Heart right ventricle (tissue), 16 donors: Measurements from ENCODE around the gene ZACN. TPM values are rescaled to one million over a fixed set of nuclear protein-coding genes. Genes with fewer than 3 reads are reported as not detected.
"Not testable (repeated sequence)": the region's sequence is repeated elsewhere in the genome, so short reads cannot be mapped to it uniquely, and the experiment has no call there.

Source experiments
- ATAC-seq, 8 donors: fragments of 200-7000 bp; cut with Tn5 transposase; one replicate each; pipeline ENCODE4 v1.9.1; 2020; ENCODE audit warnings: mild to moderate bottlenecking in 8 of 8, moderate library complexity in 8 of 8, moderate number of reproducible peaks in 1 of 8
- DNase-seq, 2 donors: peaks; one replicate each; pipeline ENCODE4 v3.0.0-alpha.2; 2020
- H3K27ac ChIP-seq, 10 donors: fragments of 200-600 bp; sonication (generic) in 2 of 10; one replicate each; pipeline versions ENCODE4 v1.5.0 to v1.8.0; 2020 to 2022; ENCODE audit warnings: mild to moderate bottlenecking in 3 of 10
- H3K27me3 ChIP-seq, 7 donors: fragments of 200-600 bp; one replicate each; pipeline ENCODE4 v1.8.0; 2021 to 2022; ENCODE audit warnings: mild to moderate bottlenecking in 2 of 7
- H3K36me3 ChIP-seq, 9 donors: fragments of 200-600 bp; sonication (generic) in 1 of 9; one replicate each; pipeline versions ENCODE4 v1.5.0 to v1.8.0; 2020 to 2022; ENCODE audit warnings: mild to moderate bottlenecking in 2 of 9
- H3K4me1 ChIP-seq, 9 donors: fragments of 200-600 bp; sonication (generic) in 1 of 9; one replicate each; pipeline versions ENCODE4 v1.5.0 to v1.8.0; 2020 to 2022; ENCODE audit warnings: mild to moderate bottlenecking in 4 of 9
- H3K4me3 ChIP-seq, 10 donors: fragments of 200-600 bp; sonication (generic) in 2 of 10; one replicate each; pipeline versions ENCODE4 v1.5.0 to v1.8.0; 2020 to 2022; ENCODE audit warnings: mild to moderate bottlenecking in 7 of 10, moderate library complexity in 2 of 10
- H3K9me3 ChIP-seq, 11 donors: fragments of 200-600 bp in 10 of 11; sonication (generic) in 2 of 11; one replicate each; pipeline versions ENCODE4 v1.5.0 to v1.8.0; 2013 to 2022; ENCODE audit warnings: mild to moderate bottlenecking in 2 of 11, control low read depth in 1 of 11, moderate library complexity in 1 of 11
- WGBS, 2 donors: extraction: QIAGEN DNeasy Blood & Tissue Kit; methylation state at CpG; one replicate each; pipeline ENCODE4 v1.1.7; 2013; ENCODE audit warnings: inconsistent platforms in 1 of 2; 5-methylcytosine and 5-hydroxymethylcytosine counted together
- intact Hi-C, 10 donors: fragments of 100-400 bp; cut with DNase I; formaldehyde crosslinking; loops; one replicate each; pipeline versions ENCODE4 v1.11.1 to v1.14.2; 2022
- polyA plus RNA-seq, 2 donors: library from polyadenylated mRNA; stranded (reverse); fragments of 200-250 nt; gene quantifications; one replicate each; pipeline ENCODE4 v1.2.3, GENCODE V29; 2013
- total RNA-seq, 10 donors: library from RNA; stranded (reverse); fragmentation: NEBNext Ultra II Directional in 3 of 10; extraction: Animal tissue kit (Norgen Biotek cat#: 25700) in 3 of 10; gene quantifications; one replicate each; pipeline versions ENCODE4 v1.2.1 to v1.2.4, GENCODE V29; 2021 to 2023
- TF ChIP-seq, protein P1 (sequence below), 9 donors: fragments of 200-600 bp; sonication (generic) in 2 of 9; IDR thresholded peaks; one replicate each; pipeline versions ENCODE4 v1.5.0 to v1.8.0; 2021 to 2022; ENCODE audit warnings: antibody characterized with exemption in 9 of 9, mild to moderate bottlenecking in 5 of 9, moderate library complexity in 1 of 9
- donor health status: Arrhythmogenic right ventricular cardiomyopathy.
- donor health status: ischemic (EF 13 %, LVEDD 7.1; RV severe dilation, severe dysfunction).
- donor health status: healthy with polysubstance abuse.
- donor health status: DM: no; HTN: yes; CAD: no.
- donor health status: DM: no; HTN: no; CAD: no.
- donor health status: ischemic (EF 25% LVEDD 6.9; RV normal size, moderate dysfunction).
- donor health status: ischemic (EF 25% LVEDD 5.7; RV mildly dilated, moderate dysfunction).
- donor health status: healthy.
- donor health status: DM: yes; HTN: yes; CAD: no.
- donor health status: Ischemic cardiomyopathy.
- donor health status: ischemic (EF 35%, LVEDD 5.7; RV mildly dilated, moderate dysfunction).
- donor health status: nonischemic (EF 11% LVEDD 7.7; RV severe dilation, severe dysfunction).
- donor health status: DM: yes; HTN: yes; CAD: no.
- donor health status: PGD.
- donor health status: ischemic (EF 29% LVEDD 5.4; RV normal size, mild dysfunction).
- donor health status: nonischemic (EF 23%, LVEDD 6.1; RV moderate dilation, normal function).

ZACN gene
- total and polyA plus RNA-seq, 12 donors, result 1.1 to 1.6 TPM; not detected in 10

DNA sequence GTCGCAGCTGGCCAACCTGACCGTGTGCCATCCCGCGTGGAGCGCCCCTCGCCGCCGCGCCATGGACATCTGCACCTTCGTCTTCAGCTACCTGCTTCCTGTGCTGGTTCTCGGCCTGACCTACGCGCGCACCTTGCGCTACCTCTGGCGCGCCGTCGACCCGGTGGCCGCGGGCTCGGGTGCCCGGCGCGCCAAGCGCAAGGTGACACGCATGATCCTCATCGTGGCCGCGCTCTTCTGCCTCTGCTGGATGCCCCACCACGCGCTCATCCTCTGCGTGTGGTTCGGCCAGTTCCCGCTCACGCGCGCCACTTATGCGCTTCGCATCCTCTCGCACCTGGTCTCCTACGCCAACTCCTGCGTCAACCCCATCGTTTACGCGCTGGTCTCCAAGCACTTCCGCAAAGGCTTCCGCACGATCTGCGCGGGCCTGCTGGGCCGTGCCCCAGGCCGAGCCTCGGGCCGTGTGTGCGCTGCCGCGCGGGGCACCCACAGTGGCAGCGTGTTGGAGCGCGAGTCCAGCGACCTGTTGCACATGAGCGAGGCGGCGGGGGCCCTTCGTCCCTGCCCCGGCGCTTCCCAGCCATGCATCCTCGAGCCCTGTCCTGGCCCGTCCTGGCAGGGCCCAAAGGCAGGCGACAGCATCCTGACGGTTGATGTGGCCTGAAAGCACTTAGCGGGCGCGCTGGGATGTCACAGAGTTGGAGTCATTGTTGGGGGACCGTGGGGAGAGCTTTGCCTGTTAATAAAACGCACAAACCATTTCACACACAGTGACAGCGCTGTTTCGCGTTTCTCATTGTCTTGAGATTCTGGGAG is 2.0 kb upstream of the ZACN start:
- H3K27me3 ChIP-seq, result peaks cover 35 to 75% (median 62%) of the 10 kb centered on the region in 7 donors
- H3K27ac ChIP-seq, result no peak overlapping the region
- peaks cover 0 to 3% (median 0%) of the 10 kb centered on the region in 9 donors for H3K36me3 ChIP-seq
- peaks cover 4 to 60% (median 49%) of the 10 kb centered on the region in 9 donors for H3K4me1 ChIP-seq
- intact Hi-C loops, result no loop called here
- ATAC-seq, result no peak
- DNase-seq, result no peak
- WGBS, 2 donors, result 4 to 5% methylated on average over 82 of the region's 82 CpGs
- no peaks in the 10 kb centered on the region for H3K9me3 ChIP-seq
- H3K4me3 ChIP-seq, result peak overlapping the region in 3 of 10 donors; percentile 12 to 23 (median 22)
- TF ChIP-seq, protein P1, sequence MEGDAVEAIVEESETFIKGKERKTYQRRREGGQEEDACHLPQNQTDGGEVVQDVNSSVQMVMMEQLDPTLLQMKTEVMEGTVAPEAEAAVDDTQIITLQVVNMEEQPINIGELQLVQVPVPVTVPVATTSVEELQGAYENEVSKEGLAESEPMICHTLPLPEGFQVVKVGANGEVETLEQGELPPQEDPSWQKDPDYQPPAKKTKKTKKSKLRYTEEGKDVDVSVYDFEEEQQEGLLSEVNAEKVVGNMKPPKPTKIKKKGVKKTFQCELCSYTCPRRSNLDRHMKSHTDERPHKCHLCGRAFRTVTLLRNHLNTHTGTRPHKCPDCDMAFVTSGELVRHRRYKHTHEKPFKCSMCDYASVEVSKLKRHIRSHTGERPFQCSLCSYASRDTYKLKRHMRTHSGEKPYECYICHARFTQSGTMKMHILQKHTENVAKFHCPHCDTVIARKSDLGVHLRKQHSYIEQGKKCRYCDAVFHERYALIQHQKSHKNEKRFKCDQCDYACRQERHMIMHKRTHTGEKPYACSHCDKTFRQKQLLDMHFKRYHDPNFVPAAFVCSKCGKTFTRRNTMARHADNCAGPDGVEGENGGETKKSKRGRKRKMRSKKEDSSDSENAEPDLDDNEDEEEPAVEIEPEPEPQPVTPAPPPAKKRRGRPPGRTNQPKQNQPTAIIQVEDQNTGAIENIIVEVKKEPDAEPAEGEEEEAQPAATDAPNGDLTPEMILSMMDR (IDR thresholded peaks at IDR 0.05), result no peak

DNA sequence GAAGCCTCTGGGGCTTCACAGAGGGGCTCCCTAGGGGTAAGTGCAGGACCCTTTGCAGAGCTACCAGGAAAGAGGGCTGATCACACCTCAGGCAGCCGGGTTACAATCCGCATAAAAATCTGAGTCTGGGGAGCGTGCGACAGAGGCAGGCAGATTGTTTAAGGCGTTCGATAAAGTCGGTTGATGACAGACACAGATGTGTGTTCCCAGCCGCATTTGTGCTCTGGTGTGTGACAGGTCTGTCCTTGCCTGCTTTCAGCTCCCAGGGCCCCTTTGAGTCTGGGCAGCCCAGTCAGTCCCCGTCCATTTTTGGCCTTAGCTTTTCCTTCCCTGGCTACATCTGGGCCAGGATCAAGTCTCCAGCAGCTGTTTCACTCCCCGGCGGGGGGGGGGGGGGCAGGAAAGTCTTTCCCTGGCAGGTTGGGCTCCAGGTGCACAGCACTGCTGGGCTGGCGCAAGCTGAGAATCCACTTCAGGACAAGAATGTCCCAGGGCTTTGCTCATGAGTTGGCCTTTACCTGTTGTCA is 1.3 kb upstream of the ZACN start:
- TF ChIP-seq, protein P1 (IDR thresholded peaks at IDR 0.05), result no peak
- no peak overlapping the region for H3K27ac ChIP-seq
- no peaks in the 10 kb centered on the region for H3K9me3 ChIP-seq
- DNase-seq (no peak), ATAC-seq (no peak)
- H3K36me3 ChIP-seq, result peaks cover 0 to 10% (median 0%) of the 10 kb centered on the region in 9 donors
- no peak overlapping the region for H3K4me3 ChIP-seq
- WGBS, 2 donors, result 12 to 14% methylated on average over 12 of the region's 12 CpGs
- peaks cover 4 to 60% (median 49%) of the 10 kb centered on the region in 9 donors for H3K4me1 ChIP-seq
- H3K27me3 ChIP-seq, result peaks cover 35 to 75% (median 62%) of the 10 kb centered on the region in 7 donors
- intact Hi-C loops, result no loop called here

DNA sequence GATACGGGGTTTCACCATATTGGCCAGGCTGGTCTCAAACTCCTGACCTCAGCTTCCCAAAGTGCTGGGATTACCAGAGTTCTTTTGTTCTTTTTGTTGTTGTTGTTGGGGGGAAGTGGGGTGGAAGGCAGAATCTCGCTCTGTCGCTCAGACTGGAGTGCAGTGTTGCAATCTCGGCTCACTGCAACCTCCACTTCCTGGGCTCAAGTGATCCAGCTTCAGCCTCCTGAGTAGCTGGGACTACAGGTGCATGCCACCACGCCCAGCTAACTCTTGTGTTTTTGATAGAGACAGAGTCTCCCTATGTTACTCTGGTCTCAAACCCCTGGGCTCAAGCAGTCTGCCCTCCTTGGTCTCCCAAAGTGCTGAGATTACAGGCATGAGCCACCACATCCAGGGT is 612 bp upstream of the ZACN start:
- Histone ChIP-seq H3K27me3 (peaks cover 35 to 74% (median 62%) of the 10 kb centered on the region in 7 donors), H3K36me3 (peaks cover 0 to 17% (median 0%) of the 10 kb centered on the region in 9 donors), H3K4me1 (peaks cover 4 to 56% (median 43%) of the 10 kb centered on the region in 9 donors)
- H3K27ac ChIP-seq, ATAC-seq, H3K9me3 ChIP-seq, intact Hi-C loops, H3K4me3 ChIP-seq, DNase-seq: not testable (repeated sequence)
- 64 to 67% methylated on average over 5 of the region's 5 CpGs for WGBS, 2 donors

DNA sequence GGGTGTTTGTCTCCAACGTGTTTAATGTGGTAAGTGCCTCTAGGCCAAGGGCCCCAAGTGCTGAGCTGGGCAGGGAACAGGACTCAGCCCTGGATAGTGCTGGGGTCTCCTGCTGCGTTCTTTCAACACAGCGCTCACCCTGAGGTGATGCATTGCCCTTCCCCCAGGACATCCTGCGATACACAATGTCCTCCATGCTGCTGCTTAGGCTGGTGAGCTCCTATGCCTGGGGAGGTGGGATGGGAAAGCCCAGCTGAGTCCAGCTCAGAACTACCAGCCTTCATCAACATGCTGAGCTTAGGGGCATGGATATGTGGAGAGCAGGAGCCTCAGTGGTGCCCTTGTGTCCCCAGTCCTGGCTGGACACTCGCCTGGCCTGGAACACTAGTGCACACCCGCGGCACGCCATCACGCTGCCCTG is 563 bp downstream of the ZACN start:
- intact Hi-C loops, result no loop called here
- Histone ChIP-seq H3K9me3 (no peaks in the 10 kb centered on the region), H3K4me3 (no peak overlapping the region), H3K27me3 (peaks cover 25 to 63% (median 50%) of the 10 kb centered on the region in 7 donors), H3K27ac (no peak overlapping the region), H3K36me3 (peaks cover 0 to 29% (median 8%) of the 10 kb centered on the region in 9 donors), H3K4me1 (peaks cover 4 to 49% (median 37%) of the 10 kb centered on the region in 9 donors)
- TF ChIP-seq, protein P1 (IDR thresholded peaks at IDR 0.05), result no peak
- peak in 5 of 8 donors; percentile 1 to 13 (median 9) for ATAC-seq
- DNase-seq, result no peak
- WGBS, 2 donors, result 29 to 33% methylated on average over 9 of the region's 9 CpGs
